AG08395 (cell line): Measurements from ENCODE around the gene CEP68.
"Not testable (repeated sequence)": the region's sequence is repeated elsewhere in the genome, so short reads cannot be mapped to it uniquely, and the experiment has no call there.

Experiments
- DNase-seq: peaks from one replicate; pipeline ENCODE4 v3.0.0; 2012; ENCODE audit warnings: mixed read lengths, low spot score

CEP68 gene

GRCh38 chr2:65056215-65057053 lies at the start of gene CEP68:
TSS of gene CEP68 (plus strand) at chr2:65056416. CDS start at chr2:65069445, 13,029 bp downstream.
- DNase-seq = peak; percentile 99

GRCh38 chr2:65013776-65014175 lies 42.4 kb upstream of the CEP68 start:
- DNase-seq = no peak

GRCh38 chr2:65015731-65016130 lies 40.5 kb upstream of the CEP68 start:
- peak; percentile 53 for DNase-seq

GRCh38 chr2:65016789-65017188 lies 39.4 kb upstream of the CEP68 start:
- no peak for DNase-seq

GRCh38 chr2:65017335-65017734 lies 38.9 kb upstream of the CEP68 start:
- no peak for DNase-seq

GRCh38 chr2:65018141-65018582 lies 38.1 kb upstream of the CEP68 start:
- no peak for DNase-seq

GRCh38 chr2:65019010-65019409 lies 37.2 kb upstream of the CEP68 start:
- DNase-seq = no peak

GRCh38 chr2:65019675-65020195 lies 36.5 kb upstream of the CEP68 start:
- no peak for DNase-seq

GRCh38 chr2:65020251-65020650 lies 36.0 kb upstream of the CEP68 start:
- DNase-seq = not testable (repeated sequence)

- DNase-seq = no peak
These were observed 35.2 kb upstream of the CEP68 start for GRCh38 chr2:65020943-65021528.

- no peak for DNase-seq
These were observed 34.5 kb upstream of the CEP68 start for GRCh38 chr2:65021709-65022108.

GRCh38 chr2:65022189-65022588 lies 34.0 kb upstream of the CEP68 start:
- no peak for DNase-seq

- DNase-seq = no peak
These were observed 32.5 kb upstream of the CEP68 start for GRCh38 chr2:65023742-65024141.

GRCh38 chr2:65024149-65024829 lies 31.9 kb upstream of the CEP68 start:
- peak; percentile 88 for DNase-seq

- DNase-seq = no peak
These were observed 30.6 kb upstream of the CEP68 start for GRCh38 chr2:65025453-65026123.

- DNase-seq = no peak
These were observed 30.1 kb upstream of the CEP68 start for GRCh38 chr2:65026154-65026553.

GRCh38 chr2:65026704-65027464 lies 29.3 kb upstream of the CEP68 start:
- no peak for DNase-seq

GRCh38 chr2:65027616-65028244 lies 28.5 kb upstream of the CEP68 start:
- DNase-seq = no peak

- no peak for DNase-seq
These were observed 25.5 kb upstream of the CEP68 start for GRCh38 chr2:65030476-65031332.
